Duodenal mucosa (tissue), 2 donors: Measurements from ENCODE around the gene SELENOI.

Experiments used
- H3K27ac ChIP-seq: one replicate; pipeline ENCODE4 v1.7.0; 2013; ENCODE audit warnings: low read depth, low read length
- H3K27me3 ChIP-seq, 2 donors: one replicate each; pipeline ENCODE4 v1.7.0; 2013; ENCODE audit warnings: low read length in 2 of 2, control low read depth in 1 of 2; ENCODE audit not compliant: insufficient read depth in 2 of 2, control insufficient read depth in 1 of 2
- H3K36me3 ChIP-seq, 2 donors: one replicate each; pipeline ENCODE4 v1.7.0; 2013; ENCODE audit warnings: low read length in 2 of 2, control low read depth in 1 of 2; ENCODE audit not compliant: insufficient read depth in 2 of 2, control insufficient read depth in 1 of 2
- H3K4me1 ChIP-seq, 2 donors: one replicate each; pipeline ENCODE4 v1.7.0; 2013; ENCODE audit warnings: low read length in 2 of 2, control low read depth in 1 of 2; ENCODE audit not compliant: insufficient read depth in 2 of 2, control insufficient read depth in 1 of 2
- H3K4me3 ChIP-seq, 2 donors: one replicate each; pipeline ENCODE4 v1.7.0; 2013; ENCODE audit warnings: low read length in 2 of 2, low read depth in 1 of 2
- H3K9ac ChIP-seq, 2 donors: one replicate each; pipeline ENCODE4 v1.7.0; 2013; ENCODE audit warnings: low read length in 2 of 2, low read depth in 1 of 2
- H3K9me3 ChIP-seq, 2 donors: one replicate each; pipeline ENCODE4 v1.7.0; 2013; ENCODE audit warnings: low read length in 2 of 2, control low read depth in 1 of 2; ENCODE audit not compliant: control insufficient read depth in 1 of 2

Gene SELENOI

DNA sequence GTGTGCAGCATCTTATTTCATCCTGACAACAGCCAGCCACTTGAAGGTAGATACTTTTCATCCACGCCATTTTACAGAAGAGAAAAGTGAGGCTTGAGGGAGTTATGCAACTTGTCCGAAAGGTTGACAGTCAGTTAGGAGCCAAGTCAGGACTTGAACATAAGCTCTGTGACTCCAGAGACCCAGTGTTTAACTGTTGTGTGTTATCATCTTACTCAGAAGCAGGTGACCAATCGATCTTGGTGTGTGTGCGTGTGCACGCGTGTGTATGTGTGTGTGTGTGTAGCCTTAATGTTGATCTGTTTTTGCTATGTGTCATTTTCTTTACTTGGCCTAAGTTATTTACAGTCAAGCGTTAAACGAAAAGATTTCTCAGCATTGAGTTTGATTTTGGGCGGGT lies 77.8 kb downstream of the SELENOI start:
- Histone ChIP-seq H3K4me1 (no peaks in the 10 kb centered on the region), H3K27me3 (no peaks in the 10 kb centered on the region), H3K9ac (no peak overlapping the region), H3K36me3 (no peaks in the 10 kb centered on the region), H3K9me3 (no peaks in the 10 kb centered on the region), H3K4me3 (no peak overlapping the region), H3K27ac (no peak overlapping the region)

- Histone ChIP-seq H3K4me1 (no peaks in the 10 kb centered on the region), H3K9ac (no peak overlapping the region), H3K4me3 (no peak overlapping the region), H3K27ac (no peak overlapping the region), H3K36me3 (no peaks in the 10 kb centered on the region), H3K27me3 (no peaks in the 10 kb centered on the region), H3K9me3 (no peaks in the 10 kb centered on the region)
Measured at GRCh38 chr2:26424221-26424620, 78.3 kb downstream of the SELENOI start.

GRCh38 chr2:26428846-26429245 lies 82.9 kb downstream of the SELENOI start:
- Histone ChIP-seq H3K36me3 (no peaks in the 10 kb centered on the region), H3K27ac (no peak overlapping the region), H3K4me3 (no peak overlapping the region)

DNA sequence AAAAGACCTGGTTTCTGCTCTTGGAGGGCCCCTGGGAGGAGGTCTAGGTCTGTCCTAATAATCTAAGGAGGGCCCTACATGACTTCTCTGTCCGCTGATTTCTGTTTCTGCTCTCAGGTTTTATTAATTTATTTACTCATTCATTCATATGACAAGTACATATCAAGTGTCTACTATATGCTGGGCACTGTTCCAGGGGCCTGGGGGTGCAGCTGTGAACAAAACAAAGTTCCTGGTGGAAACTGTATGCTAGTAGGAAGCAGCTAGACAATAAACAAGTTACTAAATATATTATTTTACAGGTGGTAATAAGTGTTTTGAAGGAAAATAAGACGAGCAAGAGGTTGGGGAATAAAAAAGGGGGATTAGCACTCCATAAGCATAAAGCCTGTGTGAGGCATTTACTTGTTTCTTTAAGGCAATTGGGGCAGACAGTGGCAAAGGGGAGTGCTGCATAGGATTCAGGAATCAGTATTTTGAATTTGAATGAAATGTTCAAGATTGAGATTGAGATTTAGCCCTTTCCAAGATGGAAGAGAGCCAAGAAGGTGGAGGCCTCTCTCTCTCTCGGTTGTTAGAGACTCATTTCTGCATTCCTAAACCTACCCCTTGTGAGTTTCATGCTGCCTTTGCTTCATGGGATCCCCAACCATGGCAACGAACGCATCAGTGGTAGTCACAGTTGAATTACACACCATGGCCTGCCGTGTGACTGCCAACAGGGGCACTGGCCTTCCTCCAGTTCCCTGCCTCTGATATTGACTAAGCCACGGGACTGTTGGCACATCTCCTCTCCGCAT lies 84.0 kb downstream of the SELENOI start:
- H3K36me3 ChIP-seq: no peaks in the 10 kb centered on the region
- H3K4me3 ChIP-seq: no peak overlapping the region
- no peaks in the 10 kb centered on the region for H3K4me1 ChIP-seq
- H3K27me3 ChIP-seq: no peaks in the 10 kb centered on the region
- H3K9me3 ChIP-seq: no peaks in the 10 kb centered on the region
- no peak overlapping the region for H3K9ac ChIP-seq
- H3K27ac ChIP-seq: no peak overlapping the region

More at GRCh38 chr2:26428846-26429245, 82.9 kb downstream of the SELENOI start:
- Histone ChIP-seq H3K27me3 (no peaks in the 10 kb centered on the region), H3K9me3 (no peaks in the 10 kb centered on the region), H3K9ac (no peak overlapping the region), H3K4me1 (no peaks in the 10 kb centered on the region)

DNA sequence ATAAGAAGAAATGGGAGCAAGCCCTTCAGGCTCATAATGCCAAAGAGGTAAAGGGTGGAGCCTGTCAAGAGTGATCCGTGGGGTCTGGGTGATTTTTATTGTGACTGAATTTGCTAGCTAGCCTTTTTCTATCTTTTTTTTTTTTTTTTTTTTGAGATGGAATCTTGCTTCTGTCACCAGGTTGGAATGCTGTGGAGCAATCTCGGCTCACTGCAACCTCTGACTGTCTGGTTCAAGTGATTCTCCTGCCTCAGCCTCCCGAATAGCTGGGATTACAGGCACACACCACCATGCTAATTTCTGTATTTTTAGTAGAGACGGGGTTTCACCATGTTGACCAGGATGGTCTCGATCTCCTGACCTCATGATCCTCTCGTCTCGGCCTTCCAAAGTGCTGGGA lies 84.9 kb downstream of the SELENOI start:
- Histone ChIP-seq H3K9ac (no peak overlapping the region), H3K27ac (no peak overlapping the region), H3K4me3 (no peak overlapping the region)

DNA sequence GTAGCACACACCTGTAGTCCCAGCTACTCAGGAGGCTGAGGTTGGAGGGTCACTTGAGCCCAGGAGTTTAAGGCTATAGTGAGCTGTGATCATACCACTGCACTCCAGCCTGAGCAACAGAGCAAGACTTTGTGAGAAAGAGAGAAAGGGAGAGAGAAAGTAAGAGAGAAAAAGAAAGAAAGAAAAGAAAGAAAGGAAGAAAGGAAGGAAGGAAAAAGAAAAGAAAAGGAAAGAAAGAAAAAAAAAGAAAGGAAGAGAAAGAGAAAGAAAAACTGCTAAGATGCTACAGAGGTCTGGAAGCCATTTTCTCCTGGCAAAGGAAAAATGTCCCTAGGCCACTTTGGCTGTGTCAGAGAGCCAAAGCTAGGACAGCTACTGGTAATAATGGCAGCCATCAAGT lies 86.4 kb downstream of the SELENOI start:
- H3K27ac ChIP-seq: no peak overlapping the region
- H3K4me3 ChIP-seq: no peak overlapping the region
- H3K4me1 ChIP-seq: no peaks in the 10 kb centered on the region
- H3K36me3 ChIP-seq: no peaks in the 10 kb centered on the region
- H3K9ac ChIP-seq: no peak overlapping the region
- H3K9me3 ChIP-seq: no peaks in the 10 kb centered on the region
- no peaks in the 10 kb centered on the region for H3K27me3 ChIP-seq

More for the DNA sequence above, 84.9 kb downstream of the SELENOI start:
- H3K9me3 ChIP-seq: no peaks in the 10 kb centered on the region
- H3K27me3 ChIP-seq: no peaks in the 10 kb centered on the region
- H3K4me1 ChIP-seq: no peaks in the 10 kb centered on the region
- H3K36me3 ChIP-seq: no peaks in the 10 kb centered on the region

GRCh38 chr2:26432859-26433258 lies 86.9 kb downstream of the SELENOI start:
- H3K4me1 ChIP-seq: no peaks in the 10 kb centered on the region
- no peaks in the 10 kb centered on the region for H3K27me3 ChIP-seq
- no peaks in the 10 kb centered on the region for H3K9me3 ChIP-seq
- H3K9ac ChIP-seq: no peak overlapping the region
- H3K27ac ChIP-seq: no peak overlapping the region
- no peaks in the 10 kb centered on the region for H3K36me3 ChIP-seq
- no peak overlapping the region for H3K4me3 ChIP-seq

- no peak overlapping the region for H3K9ac ChIP-seq
Measured at GRCh38 chr2:26435106-26435505, 89.2 kb downstream of the SELENOI start.

DNA sequence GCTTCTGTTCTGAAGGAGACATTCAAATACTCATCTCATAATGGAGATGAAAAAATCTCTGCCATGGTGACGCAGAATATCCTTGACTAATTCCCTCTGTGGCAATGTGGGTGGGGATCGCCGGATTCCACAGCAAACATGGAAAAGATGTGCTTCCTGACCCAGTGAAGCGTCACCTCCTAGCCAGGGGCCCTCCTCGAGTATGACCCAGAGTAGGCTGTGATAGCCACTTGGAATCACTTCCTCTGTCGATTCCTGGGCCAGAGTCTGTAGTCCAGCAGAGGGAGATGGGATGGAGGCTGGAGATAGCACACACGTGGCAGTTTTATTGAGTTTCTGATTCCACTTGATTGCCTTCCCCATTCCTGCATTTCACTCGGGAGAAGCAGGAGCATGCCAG lies 92.6 kb downstream of the SELENOI start:
- Histone ChIP-seq H3K9me3 (no peaks in the 10 kb centered on the region), H3K9ac (no peak overlapping the region)

More at GRCh38 chr2:26435106-26435505, 89.2 kb downstream of the SELENOI start:
- Histone ChIP-seq H3K36me3 (no peaks in the 10 kb centered on the region), H3K9me3 (no peaks in the 10 kb centered on the region), H3K4me3 (no peak overlapping the region), H3K4me1 (peaks cover 0 to 6% of the 10 kb centered on the region in 2 donors), H3K27ac (no peak overlapping the region), H3K27me3 (no peaks in the 10 kb centered on the region)

GRCh38 chr2:26438926-26439325 lies 93.0 kb downstream of the SELENOI start:
- Histone ChIP-seq H3K9me3 (no peaks in the 10 kb centered on the region), H3K36me3 (no peaks in the 10 kb centered on the region), H3K4me1 (peaks cover 0 to 12% of the 10 kb centered on the region in 2 donors), H3K27me3 (no peaks in the 10 kb centered on the region), H3K27ac (no peak overlapping the region), H3K9ac (no peak overlapping the region), H3K4me3 (no peak overlapping the region)

More for the DNA sequence above, 92.6 kb downstream of the SELENOI start:
- H3K27ac ChIP-seq: no peak overlapping the region
- no peak overlapping the region for H3K4me3 ChIP-seq
- H3K36me3 ChIP-seq: no peaks in the 10 kb centered on the region
- H3K27me3 ChIP-seq: no peaks in the 10 kb centered on the region
- peaks cover 0 to 12% of the 10 kb centered on the region in 2 donors for H3K4me1 ChIP-seq
